Esophagus squamous epithelium (tissue), 5 donors: ENCODE measurements around the gene TTC19. TPM values are rescaled to one million over a fixed set of nuclear protein-coding genes. Genes with fewer than 3 reads are reported as not detected.

Source experiments
- DNase-seq: peaks from one replicate; lab custom pipeline; 2025; lab: John Stamatoyannopoulos, UW
- H3K27ac ChIP-seq, 4 donors: fragments of 200-600 bp; sonication (generic); one replicate each; pipeline ENCODE4 v1.5.1; 2016 to 2019; ENCODE audit warnings: mild to moderate bottlenecking in 1 of 4
- H3K27me3 ChIP-seq, 4 donors: fragments of 200-600 bp; sonication (generic); 1 replicate in 3 of 4; 2 replicates in 1 of 4; pipeline versions ENCODE4 v1.5.1 to v1.6.0; 2017 to 2021; ENCODE audit warnings: antibody characterized with exemption in 1 of 4
- H3K36me3 ChIP-seq, 3 donors: fragments of 200-600 bp; sonication (generic); one replicate each; pipeline ENCODE4 v1.5.1; 2016 to 2019
- H3K4me1 ChIP-seq, 3 donors: fragments of 200-600 bp; sonication (generic); one replicate each; pipeline ENCODE4 v1.5.1; 2017 to 2019
- H3K4me3 ChIP-seq, 4 donors: fragments of 200-600 bp; sonication (generic); 1 replicate in 3 of 4; 2 replicates in 1 of 4; pipeline ENCODE4 v1.5.1; 2016 to 2019; ENCODE audit warnings: mild to moderate bottlenecking in 2 of 4, moderate library complexity in 1 of 4
- H3K9me3 ChIP-seq, 3 donors: fragments of 200-600 bp; sonication (generic); one replicate each; pipeline ENCODE4 v1.5.1; 2016 to 2019
- CTCF ChIP-seq, 6 experiments: fragments of 450-650 bp in 4 of 6; fragments of 200-600 bp in 2 of 6; sonication (generic) in 2 of 6; IDR thresholded peaks; one replicate each; pipeline ENCODE4 v1.5.1; 2016 to 2019; ENCODE audit warnings: antibody characterized with exemption in 6 of 6, mild to moderate bottlenecking in 4 of 6, moderate library complexity in 4 of 6
- POLR2A ChIP-seq, 4 donors: fragments of 450-650 bp; IDR thresholded peaks; one replicate each; pipeline ENCODE4 v1.6.1; 2017; ENCODE audit warnings: antibody characterized with exemption in 4 of 4, mild to moderate bottlenecking in 4 of 4, moderate library complexity in 3 of 4
- WGBS, 2 donors: methylation state at CpG; one replicate each; pipeline ENCODE4 v1.1.5; 2018; 5-methylcytosine and 5-hydroxymethylcytosine counted together
- intact Hi-C: fragments of 100-400 bp; cut with DNase I; formaldehyde crosslinking; loops from one replicate; pipeline ENCODE4 v1.15.0; 2022
- total RNA-seq, 4 donors: library from RNA; depleted of rRNA; stranded (reverse); fragments of >200 nt; gene quantifications; one replicate each; pipeline ENCODE4 v1.1.0, GENCODE V29; 2016
- donor health status: DM: yes; HTN: yes; CAD: no.

Gene TTC19
- total RNA-seq, 4 donors from 2014 or later: 20.0 to 75.7 (median 35.6) TPM

GRCh38 chr17:16075949-16076348, 76.3 kb downstream of the TTC19 start:
- Histone ChIP-seq H3K27ac (no peak overlapping the region), H3K27me3 (no peaks in the 10 kb centered on the region), H3K9me3 (no peaks in the 10 kb centered on the region), H3K4me1 (no peaks in the 10 kb centered on the region), H3K36me3 (peaks cover 4 to 98% (median 32%) of the 10 kb centered on the region in 3 donors), H3K4me3 (no peak overlapping the region)
- intact Hi-C loops: no loop called here
- TF ChIP-seq CTCF (IDR thresholded peaks at IDR 0.05): no peak
- no peak for TF ChIP-seq POLR2A (IDR thresholded peaks at IDR 0.05)
- no peak for DNase-seq
- WGBS, 2 donors: 89 to 93% methylated on average over 5 of the region's 5 CpGs

Other genes with a start within 250 kb of the TTC19 start
- 10 to 100 TPM; 12.2 to 34.9 (median 32.0) TPM for gene ADORA2B, start 54.7 kb upstream of the TTC19 start, total RNA-seq
- 10 to 100 TPM in 2 of 4 donors, 1 to 10 TPM in 2; 3.7 to 13.4 (median 10.3) TPM for gene ZSWIM7, start 120 bp upstream of the TTC19 start, total RNA-seq
- 100 to 1,000 TPM in 1 of 4 donors, 10 to 100 TPM in 3; 52.5 to 188 (median 76.8) TPM for gene NCOR1, start 215.7 kb downstream of the TTC19 start, total RNA-seq
- 10 to 100 TPM; 19.8 to 62.4 (median 26.5) TPM for gene PIGL, start 217.4 kb downstream of the TTC19 start, total RNA-seq